ENCODE measurements around the gene C20orf204. TPM values are rescaled to one million over a fixed set of nuclear protein-coding genes. Genes with fewer than 3 reads are reported as not detected.

The C20orf204 gene
- total RNA-seq, 2 donors from 2014 or later: 0.52 to 3.0 TPM

DNA sequence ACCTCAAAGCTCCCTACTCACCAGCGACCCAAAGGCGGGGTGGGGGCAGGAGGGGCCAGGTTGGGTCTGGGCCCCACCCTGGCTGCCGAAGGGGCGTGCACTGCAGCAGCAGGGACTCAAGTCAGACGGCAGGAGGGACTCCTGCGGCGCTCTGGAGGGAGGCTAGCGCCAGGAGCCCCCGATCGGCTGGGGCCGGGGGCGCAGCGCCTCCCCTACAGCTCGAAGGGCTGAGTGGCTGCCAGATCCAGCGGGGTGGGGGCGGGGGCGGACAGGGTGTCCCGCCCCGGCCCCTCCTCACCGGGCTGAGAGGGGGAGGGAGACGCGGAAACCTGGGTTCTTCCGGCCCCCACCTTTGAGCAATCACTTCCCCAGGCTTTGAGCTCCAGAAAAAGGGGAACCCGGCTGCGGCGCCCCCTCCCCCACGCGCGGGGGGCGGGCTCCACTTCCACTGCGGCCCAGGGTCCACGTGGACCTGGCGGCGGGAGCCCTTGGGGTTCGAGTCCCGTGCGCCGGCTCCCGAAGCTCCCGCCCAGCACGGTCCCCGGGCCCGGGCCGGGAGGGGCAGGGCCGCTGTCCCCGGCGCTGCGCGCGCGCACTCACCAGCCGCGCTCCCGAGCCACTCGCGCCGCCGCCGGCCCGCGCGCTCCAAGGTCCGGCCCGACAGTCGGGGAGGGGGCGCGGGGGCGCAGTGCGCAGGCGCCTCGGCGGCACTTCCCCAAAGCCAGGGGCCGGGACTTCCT, 43.5 kb downstream of the C20orf204 start, which contains the start of gene RGS19:
Gene RGS19 (minus strand): TSS at position 246 of the 740 bp plus-strand sequence. CDS start 2,632 bp downstream, outside the sequence.
- H3K4me3 ChIP-seq: peak within 1 kb of the TSS; percentile 27 to 47
- peak within 1 kb of the TSS; percentile 4 to 81 (median 64) for H3K27ac ChIP-seq
- WGBS, 2 donors: 0 to 1% methylated on average over 2 to 58 of the region's 73 CpGs
- intact Hi-C loops (cut with DNase I): no loop called here
- H3K4me1 ChIP-seq: peaks cover 32% of the 10 kb centered on the region
- DNase-seq (peak; percentile 69 to 85 (median 82)), ATAC-seq (peak; percentile 77)
- peaks cover 0 to under 1% of the 10 kb centered on the region in 2 donors for H3K27me3 ChIP-seq
- no peaks in the 10 kb centered on the region for H3K36me3 ChIP-seq (replicated peaks in 1 of 2; ENCODE audit: insufficient read depth in 1 of 2, low read depth in 2 of 2)
- TF ChIP-seq, protein P1, sequence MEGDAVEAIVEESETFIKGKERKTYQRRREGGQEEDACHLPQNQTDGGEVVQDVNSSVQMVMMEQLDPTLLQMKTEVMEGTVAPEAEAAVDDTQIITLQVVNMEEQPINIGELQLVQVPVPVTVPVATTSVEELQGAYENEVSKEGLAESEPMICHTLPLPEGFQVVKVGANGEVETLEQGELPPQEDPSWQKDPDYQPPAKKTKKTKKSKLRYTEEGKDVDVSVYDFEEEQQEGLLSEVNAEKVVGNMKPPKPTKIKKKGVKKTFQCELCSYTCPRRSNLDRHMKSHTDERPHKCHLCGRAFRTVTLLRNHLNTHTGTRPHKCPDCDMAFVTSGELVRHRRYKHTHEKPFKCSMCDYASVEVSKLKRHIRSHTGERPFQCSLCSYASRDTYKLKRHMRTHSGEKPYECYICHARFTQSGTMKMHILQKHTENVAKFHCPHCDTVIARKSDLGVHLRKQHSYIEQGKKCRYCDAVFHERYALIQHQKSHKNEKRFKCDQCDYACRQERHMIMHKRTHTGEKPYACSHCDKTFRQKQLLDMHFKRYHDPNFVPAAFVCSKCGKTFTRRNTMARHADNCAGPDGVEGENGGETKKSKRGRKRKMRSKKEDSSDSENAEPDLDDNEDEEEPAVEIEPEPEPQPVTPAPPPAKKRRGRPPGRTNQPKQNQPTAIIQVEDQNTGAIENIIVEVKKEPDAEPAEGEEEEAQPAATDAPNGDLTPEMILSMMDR (IDR thresholded peaks at IDR 0.05): no peak
- peak in 1 of 3 donors; percentile 19 for TF ChIP-seq POLR2A (IDR thresholded peaks at IDR 0.05)
- H3K9me3 ChIP-seq: no peaks in the 10 kb centered on the region

DNA sequence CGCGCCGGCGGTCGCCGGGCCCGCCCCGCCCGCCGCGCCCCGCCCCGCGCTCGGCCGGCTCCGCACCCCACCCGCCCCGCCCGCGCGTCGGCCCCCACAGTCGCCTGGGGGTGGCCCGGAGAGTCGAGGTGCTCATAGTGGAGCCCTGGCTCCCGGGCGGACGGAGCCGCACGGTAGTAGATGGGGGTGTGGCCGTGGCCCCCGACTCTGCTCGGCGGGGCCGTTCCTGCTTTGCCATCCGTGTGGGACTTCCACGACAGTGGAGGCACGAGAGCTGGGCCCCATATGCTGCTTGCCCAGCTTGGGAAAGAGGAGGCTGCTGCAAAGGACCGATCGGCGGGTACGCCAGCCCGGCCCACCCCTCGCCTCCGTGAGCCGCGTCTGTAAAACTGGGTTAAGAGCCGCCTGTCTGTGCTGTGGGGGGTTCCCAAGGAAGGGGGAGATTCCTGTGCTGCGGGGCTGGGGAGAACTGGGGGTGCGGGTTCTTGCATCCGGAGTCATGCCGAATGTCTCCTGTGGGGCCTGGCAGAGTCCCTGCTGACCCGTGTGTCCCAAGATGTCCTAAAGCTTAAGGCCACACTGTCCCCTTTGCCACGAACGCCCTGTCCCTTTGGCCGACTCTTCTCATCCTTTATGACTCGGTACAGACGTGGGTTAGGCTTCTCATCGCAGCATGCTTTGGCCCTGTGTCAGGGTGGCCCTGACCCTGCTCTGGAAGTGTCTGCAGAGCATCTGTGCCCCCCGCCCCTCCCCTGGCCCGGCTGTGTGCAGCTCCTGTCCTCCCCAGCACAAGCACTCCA, 44.2 kb downstream of the C20orf204 start, which contains the start of gene OPRL1:
Gene OPRL1 (plus strand): TSS at position 70 of the 800 bp plus-strand sequence. CDS start 12,639 bp downstream, outside the sequence.
- Histone ChIP-seq H3K9me3 (no peaks in the 10 kb centered on the region), H3K27me3 (peaks cover 0 to 8% of the 10 kb centered on the region in 2 donors), H3K4me3 (peak within 1 kb of the TSS; percentile 27 to 47), H3K4me1 (peaks cover 37% of the 10 kb centered on the region), H3K27ac (peak within 1 kb of the TSS; percentile 4 to 81 (median 64)), H3K36me3 (replicated peaks in 1 of 2; ENCODE audit: insufficient read depth in 1 of 2, low read depth in 2 of 2) (no peaks in the 10 kb centered on the region)
- 12 to 30% methylated on average over 2 to 53 of the region's 62 CpGs for WGBS, 2 donors
- DNase-seq: no peak
- no peak for ATAC-seq
- TF ChIP-seq, protein P1 (IDR thresholded peaks at IDR 0.05): no peak
- peak in 1 of 3 donors; percentile 31 for TF ChIP-seq POLR2A (IDR thresholded peaks at IDR 0.05)
- intact Hi-C loops (cut with DNase I): no loop called here

DNA sequence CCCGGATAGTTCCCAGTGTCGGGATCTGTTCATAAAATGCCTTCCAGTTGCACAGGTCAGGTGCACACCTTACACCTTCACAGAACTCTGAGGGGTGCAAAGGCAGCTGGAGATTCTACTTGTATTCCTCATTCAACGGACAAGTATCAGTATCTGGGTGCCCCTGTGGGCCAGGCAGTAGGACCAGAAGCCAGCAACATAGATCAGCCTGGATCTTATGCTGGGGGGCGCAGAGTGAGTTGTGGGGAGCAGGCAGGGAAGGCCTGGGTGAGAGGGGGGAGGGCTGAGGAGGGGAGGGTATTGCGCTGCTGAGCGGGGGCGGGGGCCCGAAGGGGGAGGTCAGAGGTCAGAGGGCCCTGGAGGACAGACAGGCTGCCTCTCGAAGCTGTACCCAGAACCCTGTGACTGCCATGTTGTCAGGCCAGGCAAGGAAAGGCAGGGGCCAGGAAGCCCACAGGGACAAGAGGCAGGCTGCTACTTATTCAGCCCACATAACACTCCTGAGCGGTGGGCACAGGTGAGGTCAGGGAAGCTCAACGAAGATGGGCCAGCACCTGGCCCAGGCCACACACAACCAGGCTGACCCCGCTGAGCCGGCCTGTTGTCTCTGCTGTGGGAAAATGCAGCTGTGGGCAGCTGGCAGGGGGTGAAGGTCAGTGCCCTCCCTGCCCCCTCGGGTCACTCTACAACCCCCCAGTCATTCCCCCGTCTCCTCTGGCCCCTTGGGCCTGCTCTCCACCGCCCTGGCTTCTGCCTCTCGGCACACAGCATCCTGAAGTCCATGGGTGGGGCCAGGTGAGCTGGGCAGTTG, 45.0 kb downstream of the C20orf204 start:
- Histone ChIP-seq H3K9me3 (no peaks in the 10 kb centered on the region), H3K36me3 (replicated peaks in 1 of 2; ENCODE audit: insufficient read depth in 1 of 2, low read depth in 2 of 2) (no peaks in the 10 kb centered on the region), H3K4me3 (no peak overlapping the region), H3K27me3 (peaks cover 0 to 9% of the 10 kb centered on the region in 2 donors), H3K27ac (peak overlapping the region in 3 of 4 donors; percentile 4 to 81 (median 52)), H3K4me1 (peaks cover 37% of the 10 kb centered on the region)
- intact Hi-C loops (cut with DNase I): no loop called here
- 53 to 63% methylated on average over 12 to 16 of the region's 17 CpGs for WGBS, 2 donors
- TF ChIP-seq POLR2A (IDR thresholded peaks at IDR 0.05): no peak
- TF ChIP-seq, protein P1 (IDR thresholded peaks at IDR 0.05): no peak
- no peak for DNase-seq
- no peak for ATAC-seq

DNA sequence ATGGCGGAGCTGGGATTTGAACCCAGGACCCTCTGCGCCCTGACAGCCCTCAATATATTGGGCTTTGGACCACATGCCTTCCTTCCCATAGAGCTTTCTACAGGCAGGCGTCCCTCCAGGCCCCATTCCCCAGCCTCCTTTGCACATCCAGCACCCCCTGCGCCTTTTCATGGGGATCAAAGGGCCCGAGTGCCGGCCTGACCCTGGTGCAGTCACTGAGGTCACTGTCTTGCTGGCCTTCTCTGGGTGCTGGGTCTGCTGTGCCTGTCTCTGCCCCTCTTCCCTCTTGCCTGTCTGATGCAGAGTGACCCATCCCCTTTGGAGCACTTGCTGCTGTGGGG, 45.6 kb downstream of the C20orf204 start:
- Histone ChIP-seq H3K4me3 (no peak overlapping the region), H3K27ac (no peak overlapping the region), H3K27me3 (peaks cover 0 to 9% of the 10 kb centered on the region in 2 donors), H3K4me1 (peaks cover 37% of the 10 kb centered on the region), H3K36me3 (replicated peaks in 1 of 2; ENCODE audit: insufficient read depth in 1 of 2, low read depth in 2 of 2) (no peaks in the 10 kb centered on the region), H3K9me3 (no peaks in the 10 kb centered on the region)
- WGBS, 2 donors: 76 to 91% methylated on average over 6 of the region's 6 CpGs
- ATAC-seq: no peak
- DNase-seq: no peak
- intact Hi-C loops (cut with DNase I): no loop called here
- no peak for TF ChIP-seq POLR2A (IDR thresholded peaks at IDR 0.05)
- TF ChIP-seq, protein P1 (IDR thresholded peaks at IDR 0.05): no peak
